Measurements from ENCODE around the gene COTL1.

GRCh38 chr16:84535408-84535807 lies 82.5 kb downstream of the COTL1 start:
- TF ChIP-seq POLR2A (IDR thresholded peaks at IDR 0.05; ENCODE audit: low read depth): no peak
- TF ChIP-seq CTCF (IDR thresholded peaks at IDR 0.05): no peak
- no peak for TF ChIP-seq POLR2AphosphoS5 (IDR thresholded peaks at IDR 0.05)
